ENCODE results near the gene EFNB3.

EFNB3 gene

DNA sequence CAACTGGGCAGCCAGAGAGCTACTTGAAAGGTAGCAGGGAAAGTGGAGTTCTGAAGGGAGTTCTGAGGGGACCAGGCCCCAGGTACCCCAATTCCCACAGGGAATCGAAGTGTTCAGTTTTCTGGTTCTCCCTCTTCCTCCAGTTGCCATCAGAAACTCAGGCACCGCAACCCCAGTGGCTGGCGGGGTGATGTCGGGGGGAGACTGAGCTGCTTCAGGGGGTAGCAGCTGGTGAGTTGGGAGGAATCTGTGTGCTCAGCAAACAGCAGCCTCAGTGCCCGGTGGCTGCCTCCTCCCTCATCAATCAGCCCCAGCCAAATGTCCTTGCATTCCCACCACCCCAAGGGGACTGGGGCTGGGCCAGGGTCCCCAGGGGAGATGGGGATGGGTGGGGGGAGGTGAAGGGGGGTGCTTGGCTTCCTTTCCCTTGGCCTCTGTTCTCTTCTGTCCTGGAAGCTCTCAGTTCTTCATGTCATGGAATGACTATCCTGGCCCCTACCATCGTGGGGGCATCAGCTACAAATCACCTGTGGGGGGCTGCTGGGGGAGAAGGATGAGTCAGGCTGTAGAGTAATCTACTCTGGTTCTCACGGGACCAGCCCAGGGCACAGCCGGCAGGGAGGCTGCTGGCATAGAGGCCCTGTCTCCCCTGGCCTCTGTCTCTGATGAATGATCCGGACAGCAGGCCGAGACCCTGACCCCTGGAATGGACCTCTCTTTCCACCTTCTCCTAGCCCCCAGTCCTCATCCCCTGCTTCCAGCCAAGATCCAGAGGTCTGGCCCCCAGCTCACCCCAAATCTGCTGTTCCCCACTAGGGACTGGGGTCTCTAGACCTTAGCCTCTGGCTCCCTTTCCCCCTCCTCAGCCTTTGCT is 10.0 kb downstream of the EFNB3 start:
- no peak overlapping the region for H3K4me3 ChIP-seq (ENCODE audit: low read length)
- DNase-seq (ENCODE audit: low read depth), result no peak
- TF ChIP-seq, protein P1, sequence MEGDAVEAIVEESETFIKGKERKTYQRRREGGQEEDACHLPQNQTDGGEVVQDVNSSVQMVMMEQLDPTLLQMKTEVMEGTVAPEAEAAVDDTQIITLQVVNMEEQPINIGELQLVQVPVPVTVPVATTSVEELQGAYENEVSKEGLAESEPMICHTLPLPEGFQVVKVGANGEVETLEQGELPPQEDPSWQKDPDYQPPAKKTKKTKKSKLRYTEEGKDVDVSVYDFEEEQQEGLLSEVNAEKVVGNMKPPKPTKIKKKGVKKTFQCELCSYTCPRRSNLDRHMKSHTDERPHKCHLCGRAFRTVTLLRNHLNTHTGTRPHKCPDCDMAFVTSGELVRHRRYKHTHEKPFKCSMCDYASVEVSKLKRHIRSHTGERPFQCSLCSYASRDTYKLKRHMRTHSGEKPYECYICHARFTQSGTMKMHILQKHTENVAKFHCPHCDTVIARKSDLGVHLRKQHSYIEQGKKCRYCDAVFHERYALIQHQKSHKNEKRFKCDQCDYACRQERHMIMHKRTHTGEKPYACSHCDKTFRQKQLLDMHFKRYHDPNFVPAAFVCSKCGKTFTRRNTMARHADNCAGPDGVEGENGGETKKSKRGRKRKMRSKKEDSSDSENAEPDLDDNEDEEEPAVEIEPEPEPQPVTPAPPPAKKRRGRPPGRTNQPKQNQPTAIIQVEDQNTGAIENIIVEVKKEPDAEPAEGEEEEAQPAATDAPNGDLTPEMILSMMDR (IDR thresholded peaks at IDR 0.05; ENCODE audit: insufficient read depth, low read depth, low read length, missing control alignments), result no peak

DNA sequence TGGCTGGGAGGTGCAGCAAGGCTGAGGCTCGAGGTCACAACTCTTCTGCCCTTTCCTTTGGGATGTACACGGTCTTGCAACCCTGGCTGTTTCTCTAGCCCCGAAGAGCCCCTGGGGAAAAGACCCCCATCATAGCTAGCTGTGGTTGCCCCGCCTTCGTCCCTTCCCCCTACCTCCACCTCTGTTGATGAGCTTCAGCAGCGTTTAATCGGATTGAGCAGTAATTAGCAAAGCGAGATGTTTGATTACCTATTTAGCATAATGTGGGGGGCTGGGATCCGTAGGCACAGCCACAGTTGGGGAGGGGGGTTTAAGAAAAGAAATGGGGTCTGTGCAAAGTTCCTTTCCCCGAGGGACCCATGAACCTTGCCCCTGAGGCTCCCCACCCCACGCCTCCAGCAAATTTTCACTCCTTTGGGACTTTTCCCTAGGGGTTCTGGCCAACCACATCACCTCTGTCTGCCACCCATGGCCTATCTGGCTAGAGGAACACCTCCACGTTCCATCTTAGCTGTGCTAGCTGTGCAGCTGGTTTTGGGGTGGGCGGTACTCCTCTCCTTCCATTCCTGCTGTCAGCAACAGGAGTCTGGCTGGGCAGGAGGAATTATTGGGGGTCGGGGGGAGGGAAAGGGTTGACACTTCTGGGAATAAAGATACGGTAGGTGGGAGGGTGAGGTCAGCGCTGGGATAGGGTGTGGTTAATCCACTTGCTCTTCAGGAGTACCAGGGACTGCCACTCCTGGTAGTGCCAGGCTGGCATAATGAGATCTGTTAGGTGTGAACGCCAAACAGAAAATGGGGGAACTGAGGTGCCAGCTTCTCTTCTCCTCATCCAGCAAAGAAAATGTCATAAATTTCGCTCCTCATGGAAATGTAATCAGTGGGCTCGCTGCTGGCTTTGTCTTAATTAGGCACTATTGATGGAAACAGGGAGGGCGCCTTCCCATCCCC is 11.2 kb downstream of the EFNB3 start:
- H3K4me3 ChIP-seq (ENCODE audit: low read length), result peak overlapping the region; percentile 61
- TF ChIP-seq, protein P1 (IDR thresholded peaks at IDR 0.05; ENCODE audit: insufficient read depth, low read depth, low read length, missing control alignments), result no peak
- DNase-seq (ENCODE audit: low read depth), result no peak

DNA sequence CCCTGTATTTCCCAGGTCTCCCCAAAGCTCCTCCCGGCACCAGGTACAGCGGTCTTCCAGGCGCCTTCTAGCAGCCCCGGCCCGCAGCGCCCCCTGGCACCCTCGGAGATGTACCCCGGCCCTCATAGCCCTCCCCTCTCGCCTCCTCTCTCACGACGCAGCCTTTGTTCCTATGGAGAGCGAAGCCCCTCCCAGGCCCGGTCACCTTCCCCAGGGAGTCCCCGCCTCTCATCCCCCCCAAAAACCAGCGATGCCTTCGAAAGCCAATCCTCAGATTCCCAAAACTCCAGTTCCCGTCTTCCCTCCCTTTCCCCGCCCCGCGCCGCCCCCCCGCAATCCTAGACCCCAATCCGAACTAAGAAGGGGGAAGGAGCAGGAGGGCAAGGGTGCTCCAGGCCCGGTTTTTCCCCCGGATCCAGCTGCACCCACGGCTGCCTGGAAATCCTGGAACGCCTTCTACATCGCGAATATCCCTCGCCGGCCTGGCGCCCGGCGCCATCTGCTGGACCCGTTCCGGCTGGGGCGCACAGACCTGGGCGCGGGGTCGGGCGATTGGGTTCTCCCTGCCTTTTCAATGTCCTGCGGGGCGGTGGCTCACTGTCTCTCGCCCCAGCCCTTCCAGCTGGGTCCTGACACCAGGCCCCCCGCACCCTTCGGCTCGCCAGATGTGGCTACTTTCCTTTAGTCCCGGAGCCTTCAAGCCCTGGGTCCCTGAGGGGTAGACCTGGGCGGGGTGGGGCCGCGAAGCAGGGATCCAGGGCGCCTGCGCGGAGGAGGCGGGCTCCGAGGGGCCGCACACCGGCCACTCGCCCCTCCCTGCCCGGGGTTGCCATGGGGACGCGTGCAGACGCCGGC is 12.1 kb downstream of the EFNB3 start, which contains the start of gene DNAH2:
Gene DNAH2, plus strand, starts transcription at position 844 of the 855 bp plus-strand sequence. CDS start 1,991 bp downstream, outside the sequence.
- TF ChIP-seq, protein P1 (IDR thresholded peaks at IDR 0.05; ENCODE audit: insufficient read depth, low read depth, low read length, missing control alignments), result peak; percentile 53
- H3K4me3 ChIP-seq (ENCODE audit: low read length), result peak within 1 kb of the TSS; percentile 61
- DNase-seq (ENCODE audit: low read depth), result peak; percentile 92

DNA sequence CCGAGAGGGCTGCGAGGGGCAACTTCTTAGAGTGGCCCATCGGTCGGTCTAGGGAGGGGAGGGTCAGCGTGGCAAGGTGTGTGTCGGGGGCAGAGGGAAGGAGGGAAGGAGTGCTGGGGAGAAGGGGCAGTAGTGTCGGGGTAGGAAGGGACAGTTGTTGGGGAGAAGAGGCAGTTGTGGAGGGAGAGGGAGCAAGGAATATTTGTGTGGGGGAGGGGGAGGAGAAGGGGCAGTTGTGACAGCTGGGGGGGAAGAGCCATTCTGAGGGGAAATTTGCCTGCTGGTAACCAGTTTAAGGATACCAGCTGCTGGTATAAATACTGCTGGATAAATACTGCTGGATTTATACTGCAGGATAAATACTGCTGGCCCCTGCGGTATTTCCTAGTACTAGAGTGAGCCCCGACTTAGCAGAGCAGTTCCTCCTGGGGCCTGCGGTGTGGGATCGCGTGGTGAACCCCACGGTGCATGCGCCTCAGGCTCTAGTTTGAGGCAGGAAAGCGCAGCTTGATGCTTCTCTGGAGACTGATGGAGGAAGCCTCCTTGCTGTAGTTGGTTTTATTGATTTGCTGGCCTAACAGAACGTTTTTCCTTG is 12.9 kb downstream of the EFNB3 start:
- peak overlapping the region; percentile 61 for H3K4me3 ChIP-seq (ENCODE audit: low read length)
- TF ChIP-seq, protein P1 (IDR thresholded peaks at IDR 0.05; ENCODE audit: insufficient read depth, low read depth, low read length, missing control alignments), result no peak
- DNase-seq (ENCODE audit: low read depth), result no peak

DNA sequence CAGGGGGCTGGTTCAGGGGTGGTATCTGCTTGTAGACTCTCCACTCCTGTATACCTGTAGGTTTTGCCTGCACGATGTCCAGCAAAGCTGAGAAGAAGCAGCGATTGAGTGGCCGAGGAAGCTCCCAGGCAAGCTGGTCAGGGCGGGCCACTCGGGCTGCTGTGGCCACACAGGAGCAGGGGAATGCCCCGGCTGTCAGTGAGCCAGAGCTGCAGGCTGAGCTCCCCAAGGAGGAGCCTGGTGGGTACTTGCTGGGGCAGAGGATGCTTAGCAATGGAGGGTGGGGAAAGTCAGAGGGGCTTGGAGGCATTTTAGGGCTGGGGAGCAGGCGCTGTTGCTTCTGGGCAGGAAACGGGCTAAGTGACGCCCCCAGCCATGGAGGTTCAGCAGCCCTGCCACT is 14.7 kb downstream of the EFNB3 start:
- DNase-seq (ENCODE audit: low read depth), result no peak
- TF ChIP-seq, protein P1 (IDR thresholded peaks at IDR 0.05; ENCODE audit: insufficient read depth, low read depth, low read length, missing control alignments), result no peak
- no peak overlapping the region for H3K4me3 ChIP-seq (ENCODE audit: low read length)

DNA sequence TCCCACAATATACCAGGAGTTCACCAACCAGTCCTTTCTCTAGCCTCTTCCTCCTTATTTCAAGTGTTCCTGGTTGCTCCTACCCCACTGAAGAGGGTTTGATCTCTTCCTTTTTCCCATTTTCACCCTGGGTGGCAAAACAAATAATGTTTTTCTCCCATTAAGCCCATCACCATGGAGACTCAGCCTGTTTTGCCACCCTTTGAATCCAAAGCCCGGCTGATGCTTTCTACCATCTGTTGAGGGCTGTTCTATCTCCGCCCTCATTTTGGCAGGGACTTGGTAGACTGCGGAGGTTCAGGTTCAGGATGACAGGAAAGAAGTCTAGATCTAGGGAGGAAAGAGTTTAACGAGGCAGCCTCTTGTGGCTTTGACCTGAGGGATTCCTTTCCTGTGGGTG is 15.1 kb downstream of the EFNB3 start:
- H3K4me3 ChIP-seq (ENCODE audit: low read length), result no peak overlapping the region
- no peak for DNase-seq (ENCODE audit: low read depth)
- TF ChIP-seq, protein P1 (IDR thresholded peaks at IDR 0.05; ENCODE audit: insufficient read depth, low read depth, low read length, missing control alignments), result no peak

All from epithelial cell of esophagus (primary cell).